Muscle of leg (tissue), 16 donors: ENCODE data around the gene SQSTM1. TPM values are rescaled to one million over a fixed set of nuclear protein-coding genes. Genes with fewer than 3 reads are reported as not detected.
A peak's percentile ranks its signal among the peaks of the same experiment; 100 is the strongest.

ENCODE experiments used
- DNase-seq: peaks from one replicate; pipeline ENCODE4 v3.0.0; 2013
- H3K27ac ChIP-seq: one replicate; pipeline ENCODE4 v1.5.1; 2013; ENCODE audit warnings: mild to moderate bottlenecking, low read length, control low read depth
- H3K27me3 ChIP-seq: one replicate; pipeline ENCODE4 v1.6.1; 2013; ENCODE audit warnings: low read length; ENCODE audit not compliant: control insufficient read depth, insufficient read depth
- H3K36me3 ChIP-seq: one replicate; pipeline ENCODE4 v1.6.1; 2013; ENCODE audit warnings: low read length; ENCODE audit not compliant: control insufficient read depth, insufficient read depth
- H3K4me1 ChIP-seq: one replicate; pipeline ENCODE4 v1.6.1; 2013; ENCODE audit warnings: low read length; ENCODE audit not compliant: control insufficient read depth, insufficient read depth
- H3K4me3 ChIP-seq: one replicate; pipeline ENCODE4 v1.5.1; 2013; ENCODE audit warnings: low read length, control low read depth
- H3K9me3 ChIP-seq: replicated peaks from 2 replicates; pipeline ENCODE4 v1.6.1; 2013; ENCODE audit warnings: low read depth, low read length; ENCODE audit not compliant: control insufficient read depth
- WGBS: methylation state at CpG from one replicate; pipeline ENCODE4 v1.1.5; 2013; ENCODE audit warnings: missing lambda C conversion rate; ENCODE audit not compliant: insufficient coverage; 5-methylcytosine and 5-hydroxymethylcytosine counted together
- long read RNA-seq, 11 donors: transcript quantifications; one replicate each; lab custom pipeline, GENCODE V29; 2026
- polyA plus RNA-seq, 8 donors: library from polyadenylated mRNA; unstranded; fragments of 120-200 nt; gene quantifications; one replicate each; pipeline versions ENCODE4 v1.2.1 to v1.2.3, GENCODE V29; 2013; ENCODE audit warnings: inconsistent platforms in 1 of 8, low replicate concordance in 1 of 8; ENCODE audit not compliant: insufficient read length in 8 of 8, insufficient read depth in 1 of 8
- total RNA-seq: library from RNA; stranded (reverse); fragments of 120-200 nt; gene quantifications from one replicate; pipeline ENCODE4 v1.2.4, GENCODE V29; 2013

SQSTM1 gene
- total RNA-seq (67.7 TPM), polyA plus RNA-seq (10 to 100 TPM; 61.2 to 75.9 (median 71.4) TPM)
- long read RNA-seq, donor 1, partial matches to known transcripts: 50 of 54 reads
- long read RNA-seq, donor 1, other reads (novel, unspliced or antisense): 0 of 54 reads
- long read RNA-seq, donor 2, partial matches to known transcripts: 0 of 1 reads
- long read RNA-seq, donor 2, other reads (novel, unspliced or antisense): 0 of 1 reads
- long read RNA-seq, donor 3, transcript SQSTM1-202 (8 exons, 2,986 nt): major isoform, 12 of 13 reads
- long read RNA-seq, donor 3, partial matches to known transcripts: 0 of 13 reads
- long read RNA-seq, donor 3, other reads (novel, unspliced or antisense): 0 of 13 reads
- long read RNA-seq, donor 4, partial matches to known transcripts: 0 of 5 reads
- long read RNA-seq, donor 4, other reads (novel, unspliced or antisense): 0 of 5 reads
- long read RNA-seq, donor 5, transcript SQSTM1-202 (8 exons, 2,986 nt): major isoform, 25 of 51 reads
- long read RNA-seq, donor 5, partial matches to known transcripts: 25 of 51 reads
- long read RNA-seq, donor 5, other reads (novel, unspliced or antisense): 0 of 51 reads
- long read RNA-seq, donor 6, transcript SQSTM1-202 (8 exons, 2,986 nt): major isoform, 29 of 35 reads
- long read RNA-seq, donor 6, partial matches to known transcripts: 6 of 35 reads
- long read RNA-seq, donor 6, other reads (novel, unspliced or antisense): 0 of 35 reads
- long read RNA-seq, donor 7, transcript SQSTM1-202 (8 exons, 2,986 nt): major isoform, 12 of 166 reads
- long read RNA-seq, donor 7, partial matches to known transcripts: 154 of 166 reads
- long read RNA-seq, donor 7, other reads (novel, unspliced or antisense): 0 of 166 reads
- long read RNA-seq, donor 8, partial matches to known transcripts: 0 of 2 reads
- long read RNA-seq, donor 8, other reads (novel, unspliced or antisense): 0 of 2 reads
- long read RNA-seq, donor 9, transcript SQSTM1-202 (8 exons, 2,986 nt): major isoform, 6 of 131 reads
- long read RNA-seq, donor 9, partial matches to known transcripts: 118 of 131 reads
- long read RNA-seq, donor 9, other reads (novel, unspliced or antisense): 6 of 131 reads
- long read RNA-seq, donor 10, transcript SQSTM1-202 (8 exons, 2,986 nt): major isoform, 11 of 13 reads
- long read RNA-seq, donor 10, partial matches to known transcripts: 0 of 13 reads
- long read RNA-seq, donor 10, other reads (novel, unspliced or antisense): 0 of 13 reads
- long read RNA-seq, donor 11, transcript SQSTM1-202 (8 exons, 2,986 nt): major isoform, 11 of 12 reads
- long read RNA-seq, donor 11, partial matches to known transcripts: 0 of 12 reads
- long read RNA-seq, donor 11, other reads (novel, unspliced or antisense): 0 of 12 reads

DNA sequence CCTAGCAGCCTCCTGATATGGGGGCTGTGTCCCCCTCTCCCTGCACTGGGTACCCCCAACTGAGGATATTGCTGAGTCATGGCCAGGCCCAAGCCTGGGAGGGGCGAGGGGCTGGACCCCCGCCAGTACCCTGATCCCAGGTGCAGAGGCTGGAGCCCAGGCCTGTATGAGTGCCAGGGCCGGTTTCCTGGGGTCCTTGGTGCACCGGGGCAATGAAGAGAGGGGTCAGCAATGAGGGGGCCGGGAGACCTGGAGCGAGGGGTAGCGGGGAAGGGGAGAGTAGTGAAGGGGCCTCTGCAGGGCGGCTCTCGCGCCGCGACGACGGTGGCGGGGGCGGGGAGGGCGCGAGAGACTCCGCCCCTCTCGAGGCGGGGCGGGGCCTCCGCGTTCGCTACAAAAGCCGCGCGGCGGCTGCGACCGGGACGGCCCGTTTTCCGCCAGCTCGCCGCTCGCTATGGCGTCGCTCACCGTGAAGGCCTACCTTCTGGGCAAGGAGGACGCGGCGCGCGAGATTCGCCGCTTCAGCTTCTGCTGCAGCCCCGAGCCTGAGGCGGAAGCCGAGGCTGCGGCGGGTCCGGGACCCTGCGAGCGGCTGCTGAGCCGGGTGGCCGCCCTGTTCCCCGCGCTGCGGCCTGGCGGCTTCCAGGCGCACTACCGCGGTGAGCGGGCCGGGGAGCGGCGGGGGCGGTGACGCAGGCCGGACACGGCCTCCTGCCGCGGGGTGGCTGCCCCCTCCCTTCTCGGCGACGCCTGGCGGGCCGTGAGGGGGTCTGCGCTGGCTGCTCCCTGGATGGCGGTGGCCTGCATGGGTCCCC, at the start of gene SQSTM1:
Gene SQSTM1 (plus strand): TSS at position 423 of the 815 bp plus-strand sequence. CDS start 32 bp downstream, at position 455.
- H3K36me3 ChIP-seq: peaks cover 31% of the 10 kb centered on the region
- peaks cover 5% of the 10 kb centered on the region for H3K27me3 ChIP-seq
- WGBS: under 1% methylated on average over 77 of the region's 81 CpGs
- H3K4me3 ChIP-seq: peak within 1 kb of the TSS; percentile 75
- DNase-seq: peak; percentile 92
- peak within 1 kb of the TSS; percentile 94 for H3K27ac ChIP-seq
- no peaks in the 10 kb centered on the region for H3K9me3 ChIP-seq
- peaks cover 43% of the 10 kb centered on the region for H3K4me1 ChIP-seq

DNA sequence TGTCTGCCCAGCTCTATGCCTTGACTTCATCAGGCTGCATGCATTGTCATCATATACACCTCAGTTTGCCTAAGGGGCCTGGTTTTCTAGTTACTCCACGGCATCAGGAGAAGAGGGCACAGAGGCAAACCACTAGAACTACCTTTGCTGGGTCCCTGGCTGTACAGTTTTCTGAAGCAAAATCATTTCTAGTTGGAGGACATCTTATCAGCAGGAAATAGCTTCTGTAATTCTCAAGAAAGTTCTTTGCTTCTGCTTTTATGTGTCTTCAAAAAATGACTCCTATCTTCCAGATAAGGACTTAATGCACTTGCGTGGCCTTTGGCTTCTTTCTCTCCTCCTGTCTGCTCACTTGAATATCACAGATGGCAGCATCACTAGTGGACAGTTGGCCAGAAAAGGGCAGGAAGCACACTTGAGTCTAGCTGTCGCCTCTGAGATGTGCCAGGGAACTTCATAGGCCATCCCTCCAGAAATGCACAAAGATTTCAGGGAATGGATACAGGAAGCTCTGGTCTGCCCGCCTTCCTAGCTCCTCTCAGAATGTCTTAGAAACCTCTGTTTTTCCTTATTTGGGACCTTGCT, 49.3 kb upstream of the SQSTM1 start:
- 94% methylated on average over 2 of the region's 4 CpGs for WGBS
- Histone ChIP-seq H3K4me3 (no peak overlapping the region), H3K27me3 (no peaks in the 10 kb centered on the region), H3K4me1 (no peaks in the 10 kb centered on the region), H3K27ac (no peak overlapping the region), H3K36me3 (peaks cover 80% of the 10 kb centered on the region), H3K9me3 (no peaks in the 10 kb centered on the region)
- DNase-seq: no peak

DNA sequence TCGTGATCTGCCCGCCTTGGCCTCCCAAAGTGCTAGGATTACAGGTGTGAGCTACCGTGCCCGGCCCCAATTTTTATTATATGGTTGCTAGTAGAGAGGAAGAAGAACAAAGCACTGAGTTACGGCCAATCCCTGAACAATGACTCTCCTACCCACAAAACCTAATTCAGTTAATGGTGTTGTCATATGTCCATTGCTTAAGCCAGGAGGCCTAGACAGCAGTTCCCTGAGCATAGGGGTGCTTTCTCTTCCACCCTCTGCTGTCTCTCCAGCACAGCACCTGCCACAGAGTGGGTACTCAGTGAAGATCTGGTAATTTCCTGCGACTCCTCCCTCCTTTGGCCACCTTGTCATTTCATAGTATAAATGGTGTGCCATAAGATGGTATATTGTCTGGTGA, 48.4 kb upstream of the SQSTM1 start:
- H3K4me3 ChIP-seq: no peak overlapping the region
- no peak overlapping the region for H3K27ac ChIP-seq
- no peaks in the 10 kb centered on the region for H3K4me1 ChIP-seq
- no peaks in the 10 kb centered on the region for H3K9me3 ChIP-seq
- no peak for DNase-seq
- 100% methylated on average over 2 of the region's 6 CpGs for WGBS
- H3K27me3 ChIP-seq: no peaks in the 10 kb centered on the region
- peaks cover 80% of the 10 kb centered on the region for H3K36me3 ChIP-seq

- DNase-seq: no peak
- H3K4me3 ChIP-seq: no peak overlapping the region
- no peak overlapping the region for H3K27ac ChIP-seq
- H3K4me1 ChIP-seq: no peaks in the 10 kb centered on the region
- H3K27me3 ChIP-seq: no peaks in the 10 kb centered on the region
- H3K36me3 ChIP-seq: peaks cover 84% of the 10 kb centered on the region
- 93% methylated on average over 9 of the region's 9 CpGs for WGBS
- no peaks in the 10 kb centered on the region for H3K9me3 ChIP-seq
These were observed 47.0 kb upstream of the SQSTM1 start for GRCh38 chr5:179773686-179774040.

DNA sequence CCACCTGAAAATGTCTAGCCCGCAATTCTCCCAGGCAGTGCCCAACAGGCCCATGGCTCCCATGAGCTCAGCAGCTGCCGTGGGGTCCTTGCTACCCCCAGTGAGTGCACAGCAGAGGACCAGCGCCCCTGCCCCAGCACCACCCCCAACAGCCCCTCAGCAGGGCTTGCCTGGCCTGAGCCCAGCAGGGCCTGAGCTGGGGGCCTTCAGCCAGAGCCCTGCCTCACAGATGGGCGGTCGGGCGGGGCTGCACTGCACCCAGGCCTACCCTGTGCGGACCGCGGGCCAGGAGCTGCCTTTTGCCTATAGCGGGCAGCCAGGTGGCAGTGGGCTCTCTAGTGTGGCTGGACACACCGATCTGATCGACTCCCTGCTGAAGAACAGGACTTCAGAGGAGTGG, 46.3 kb upstream of the SQSTM1 start:
- no peak overlapping the region for H3K27ac ChIP-seq
- no peaks in the 10 kb centered on the region for H3K4me1 ChIP-seq
- WGBS: 94% methylated on average over 12 of the region's 12 CpGs
- no peak overlapping the region for H3K4me3 ChIP-seq
- DNase-seq: no peak
- no peaks in the 10 kb centered on the region for H3K9me3 ChIP-seq
- peaks cover 79% of the 10 kb centered on the region for H3K36me3 ChIP-seq
- H3K27me3 ChIP-seq: no peaks in the 10 kb centered on the region

DNA sequence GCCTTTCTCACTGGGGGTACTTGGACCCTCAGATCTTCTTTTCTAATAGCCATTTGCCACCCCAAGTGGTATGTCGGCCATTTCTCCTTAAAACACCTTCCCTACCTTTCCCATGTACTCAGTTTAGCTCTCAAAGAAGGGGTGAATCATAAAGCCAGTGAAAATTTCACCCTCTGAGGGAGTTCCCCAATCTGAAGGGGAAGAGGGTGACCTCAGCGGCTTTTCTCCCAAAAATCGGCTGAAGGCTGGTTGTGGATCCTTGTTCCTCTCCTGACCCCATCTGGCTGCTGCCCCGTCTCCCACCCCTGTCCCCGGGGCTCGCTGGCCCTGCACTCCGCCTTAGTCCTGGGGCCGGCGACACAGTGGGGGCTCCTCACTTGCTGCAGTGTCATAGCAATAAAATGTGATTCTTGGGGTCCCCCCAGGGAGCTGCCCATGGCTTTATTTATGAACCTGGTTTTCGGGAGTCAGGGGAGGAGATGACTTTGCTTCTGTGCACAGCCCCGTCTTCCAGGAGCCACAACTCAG, 44.2 kb upstream of the SQSTM1 start:
- Histone ChIP-seq H3K9me3 (no peaks in the 10 kb centered on the region), H3K4me1 (peaks cover 3% of the 10 kb centered on the region), H3K4me3 (no peak overlapping the region), H3K27me3 (no peaks in the 10 kb centered on the region), H3K27ac (no peak overlapping the region), H3K36me3 (peaks cover 71% of the 10 kb centered on the region)
- 78% methylated on average over 7 of the region's 11 CpGs for WGBS
- DNase-seq: no peak

DNA sequence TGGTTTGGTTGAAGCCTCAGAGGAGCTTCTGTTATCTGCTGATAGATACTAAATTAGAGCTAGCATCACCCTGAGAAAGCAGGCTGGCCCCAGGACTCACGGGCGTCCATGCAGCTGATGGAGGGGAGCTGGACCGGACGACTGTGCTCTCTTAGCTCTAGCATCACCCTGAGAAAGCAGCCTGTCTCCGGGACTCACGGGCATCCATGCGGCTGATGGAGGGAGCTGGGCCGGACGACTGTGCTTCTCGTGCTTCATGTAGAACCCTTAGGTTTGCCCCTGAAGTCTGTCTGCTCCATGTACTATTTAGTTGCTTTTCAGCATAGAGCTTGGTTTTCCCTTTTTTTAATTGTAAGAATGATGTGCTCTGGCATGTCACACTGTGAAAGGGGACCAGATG, 43.2 kb upstream of the SQSTM1 start:
- Histone ChIP-seq H3K36me3 (peaks cover 64% of the 10 kb centered on the region), H3K9me3 (no peaks in the 10 kb centered on the region), H3K4me1 (peaks cover 3% of the 10 kb centered on the region), H3K27me3 (no peaks in the 10 kb centered on the region), H3K4me3 (no peak overlapping the region), H3K27ac (no peak overlapping the region)
- DNase-seq: no peak
- 83% methylated on average over 10 of the region's 10 CpGs for WGBS

DNA sequence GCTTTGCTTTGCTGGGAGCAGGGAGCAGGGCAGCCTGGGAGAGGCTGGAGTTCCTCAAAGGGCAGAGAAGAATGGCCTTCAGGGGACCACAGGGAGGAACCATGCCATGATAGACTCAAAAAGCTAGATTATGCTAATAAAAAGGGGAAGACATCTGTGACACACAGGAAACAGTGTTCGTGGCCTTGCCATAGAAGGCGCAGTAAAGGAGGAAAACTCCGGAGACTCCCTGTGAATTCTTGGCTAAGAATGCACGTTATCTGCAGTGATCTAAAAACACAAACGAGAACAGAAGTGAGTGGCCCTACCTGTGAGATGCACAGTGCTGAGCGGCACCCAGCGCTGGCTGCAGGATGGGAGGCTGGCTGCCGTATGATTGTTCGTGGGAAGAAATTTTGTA, 42.8 kb upstream of the SQSTM1 start:
- H3K36me3 ChIP-seq: peaks cover 59% of the 10 kb centered on the region
- peaks cover 3% of the 10 kb centered on the region for H3K4me1 ChIP-seq
- 80% methylated on average over 9 of the region's 9 CpGs for WGBS
- peak; percentile 40 for DNase-seq
- no peak overlapping the region for H3K4me3 ChIP-seq
- no peak overlapping the region for H3K27ac ChIP-seq
- no peaks in the 10 kb centered on the region for H3K27me3 ChIP-seq
- H3K9me3 ChIP-seq: no peaks in the 10 kb centered on the region

GRCh38 chr5:179778591-179778990, 42.1 kb upstream of the SQSTM1 start:
- H3K9me3 ChIP-seq: no peaks in the 10 kb centered on the region
- no peaks in the 10 kb centered on the region for H3K27me3 ChIP-seq
- no peak for DNase-seq
- peaks cover 53% of the 10 kb centered on the region for H3K36me3 ChIP-seq
- H3K4me3 ChIP-seq: no peak overlapping the region
- no peak overlapping the region for H3K27ac ChIP-seq
- WGBS: 90% methylated on average over 4 of the region's 5 CpGs
- H3K4me1 ChIP-seq: peaks cover 3% of the 10 kb centered on the region
